ENCODE results near the gene SLC13A3.

GRCh38 chr20:46568570-46569129, 82.6 kb downstream of the SLC13A3 start:
- no peak for TF ChIP-seq CTCF (conservative IDR thresholded peaks at IDR 0.05; ENCODE audit: low read length)
- no peak for TF ChIP-seq EZH2phosphoT487 (IDR thresholded peaks at IDR 0.05; ENCODE audit: borderline replicate concordance)
